ENCODE measurements around the gene ATE1.

ATE1 gene

DNA sequence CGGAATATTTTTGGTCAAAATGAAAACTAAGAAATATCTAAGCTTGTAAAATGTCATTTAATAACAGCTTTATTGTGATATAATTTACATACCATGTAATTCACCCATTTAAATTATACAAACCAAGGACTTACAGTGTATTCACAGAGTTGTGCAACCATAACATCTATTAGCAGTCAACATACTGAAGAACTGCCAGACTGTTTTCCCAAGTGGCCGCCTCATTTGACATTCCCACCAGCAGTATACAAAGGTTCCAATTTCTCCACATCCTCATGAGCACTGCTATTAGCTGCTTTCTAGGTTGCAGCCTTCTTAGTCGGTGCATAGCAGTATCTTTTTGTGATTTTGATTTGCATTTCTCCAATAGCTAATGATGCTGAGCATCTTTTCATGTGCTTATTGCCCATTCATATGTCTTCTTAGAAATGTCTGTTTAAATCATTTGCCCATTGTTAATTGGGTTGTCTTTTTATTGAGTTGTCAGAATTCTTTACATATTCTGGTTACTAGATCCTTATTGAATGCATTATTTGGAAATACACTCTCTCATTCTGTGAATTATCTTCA, 176.6 kb downstream of the ATE1 start:
- in situ Hi-C loops (cut with HindIII; ENCODE audit: low pct_unique_long_range_greater_than_20kb, low sequenced_read_pairs), result no loop called here
- TF ChIP-seq JUND (IDR thresholded peaks at IDR 0.05; ENCODE audit: low read depth), result no peak
- no peak for DNase-seq (ENCODE audit: low read depth in 1 of 2, low spot score in 1 of 2)

DNA sequence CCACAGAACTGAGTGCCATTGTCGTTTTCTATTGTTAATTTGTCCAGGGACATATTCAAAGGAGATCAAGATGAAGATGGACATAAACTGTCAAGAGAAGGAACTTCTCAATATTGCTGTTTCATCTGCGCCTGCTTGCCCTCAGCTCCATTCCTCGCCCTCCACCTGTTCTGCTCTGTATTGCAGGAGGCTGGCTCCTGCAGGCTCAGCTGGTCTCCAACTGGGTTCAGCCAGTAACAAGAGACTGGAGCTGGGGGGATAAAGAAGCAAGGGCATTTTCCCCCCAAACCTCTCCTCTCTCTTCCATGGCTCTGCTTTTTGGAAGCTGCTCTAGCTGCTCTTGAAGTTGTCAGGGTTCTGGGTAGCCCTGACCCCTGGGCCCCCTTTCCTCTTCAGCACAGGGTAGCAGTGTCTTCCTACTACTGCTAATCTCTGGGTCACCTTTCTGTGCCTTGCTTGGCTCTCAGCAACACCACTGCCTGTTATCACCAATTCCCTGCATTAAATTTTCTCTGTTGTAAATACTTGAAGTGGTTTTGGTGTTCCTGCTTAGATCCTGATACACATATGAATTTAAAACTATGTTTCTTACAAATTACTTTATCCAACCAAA, 180.6 kb downstream of the ATE1 start:
- TF ChIP-seq JUND (IDR thresholded peaks at IDR 0.05; ENCODE audit: low read depth), result no peak
- no peak for DNase-seq (ENCODE audit: low read depth in 1 of 2, low spot score in 1 of 2)
- in situ Hi-C loops (cut with HindIII; ENCODE audit: low pct_unique_long_range_greater_than_20kb, low sequenced_read_pairs), result no loop called here

DNA sequence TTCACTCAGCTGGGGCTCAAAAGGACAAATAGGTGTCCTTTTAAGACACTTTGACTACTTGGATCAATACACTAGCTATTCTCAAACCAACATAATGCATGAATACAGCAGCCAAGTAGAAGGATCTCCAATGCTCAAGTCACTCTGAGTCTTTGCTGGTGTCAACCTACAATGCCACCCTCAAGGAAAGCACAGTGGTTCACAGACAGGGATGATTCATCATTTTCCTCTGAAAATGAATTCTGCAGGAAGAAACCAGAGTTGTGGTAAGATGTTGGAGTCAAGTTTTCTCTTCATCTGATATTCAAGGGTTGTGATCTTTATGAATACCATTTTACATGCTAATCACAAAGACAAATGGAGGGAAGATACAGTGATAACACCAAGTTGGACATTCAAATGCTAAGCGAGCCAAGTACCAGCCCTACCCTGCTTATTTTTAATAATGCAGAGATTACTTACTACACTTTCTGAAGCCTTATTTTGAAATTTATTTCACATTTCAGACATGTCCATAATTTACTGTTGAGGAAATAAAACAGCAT, 186.5 kb downstream of the ATE1 start:
- no peak for TF ChIP-seq JUND (IDR thresholded peaks at IDR 0.05; ENCODE audit: low read depth)
- in situ Hi-C loops (cut with HindIII; ENCODE audit: low pct_unique_long_range_greater_than_20kb, low sequenced_read_pairs), result no loop called here
- no peak for DNase-seq (ENCODE audit: low read depth in 1 of 2, low spot score in 1 of 2)

DNA sequence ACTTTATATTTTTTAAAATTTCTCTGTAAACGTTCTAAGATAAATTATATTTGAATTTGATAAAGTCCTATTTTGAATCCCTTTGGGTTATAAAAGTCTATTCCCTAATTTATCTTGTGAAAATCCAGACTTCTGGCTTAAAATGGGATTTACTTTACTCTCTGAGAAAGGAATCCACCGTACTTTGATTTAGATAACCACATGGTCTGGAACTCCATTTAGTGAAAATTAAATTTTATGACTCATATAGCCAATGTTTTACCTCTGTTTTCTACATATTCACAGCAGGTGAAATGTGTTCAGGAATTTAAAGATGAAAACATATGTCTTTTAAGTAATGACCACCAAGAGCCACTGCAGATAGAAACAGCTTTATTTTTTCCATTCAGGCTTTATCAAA, 187.8 kb downstream of the ATE1 start:
- TF ChIP-seq JUND (IDR thresholded peaks at IDR 0.05; ENCODE audit: low read depth), result no peak
- no peak for DNase-seq (ENCODE audit: low read depth in 1 of 2, low spot score in 1 of 2)
- in situ Hi-C loops (cut with HindIII; ENCODE audit: low pct_unique_long_range_greater_than_20kb, low sequenced_read_pairs), result no loop called here

DNA sequence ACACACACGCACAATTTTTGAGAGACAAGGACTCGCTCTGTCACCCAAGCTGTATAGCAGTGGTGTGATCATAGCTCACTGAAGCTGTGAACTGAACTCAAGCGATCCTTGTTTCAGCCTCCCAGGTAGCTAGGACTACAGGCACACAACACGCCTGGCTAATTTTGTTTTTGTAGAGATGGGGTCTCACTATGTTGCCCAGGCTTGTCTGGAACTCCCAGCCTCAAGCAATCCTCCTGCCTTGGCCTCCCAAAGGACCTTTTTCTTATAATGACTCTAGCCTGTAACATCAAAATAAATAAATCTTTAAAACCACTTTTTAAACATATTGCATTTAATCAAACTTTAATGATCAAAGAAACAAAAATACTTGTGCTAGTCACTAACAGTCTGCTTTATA, 188.7 kb downstream of the ATE1 start:
- no peak for TF ChIP-seq JUND (IDR thresholded peaks at IDR 0.05; ENCODE audit: low read depth)
- no peak for DNase-seq (ENCODE audit: low read depth in 1 of 2, low spot score in 1 of 2)
- in situ Hi-C loops (cut with HindIII; ENCODE audit: low pct_unique_long_range_greater_than_20kb, low sequenced_read_pairs), result no loop called here

DNA sequence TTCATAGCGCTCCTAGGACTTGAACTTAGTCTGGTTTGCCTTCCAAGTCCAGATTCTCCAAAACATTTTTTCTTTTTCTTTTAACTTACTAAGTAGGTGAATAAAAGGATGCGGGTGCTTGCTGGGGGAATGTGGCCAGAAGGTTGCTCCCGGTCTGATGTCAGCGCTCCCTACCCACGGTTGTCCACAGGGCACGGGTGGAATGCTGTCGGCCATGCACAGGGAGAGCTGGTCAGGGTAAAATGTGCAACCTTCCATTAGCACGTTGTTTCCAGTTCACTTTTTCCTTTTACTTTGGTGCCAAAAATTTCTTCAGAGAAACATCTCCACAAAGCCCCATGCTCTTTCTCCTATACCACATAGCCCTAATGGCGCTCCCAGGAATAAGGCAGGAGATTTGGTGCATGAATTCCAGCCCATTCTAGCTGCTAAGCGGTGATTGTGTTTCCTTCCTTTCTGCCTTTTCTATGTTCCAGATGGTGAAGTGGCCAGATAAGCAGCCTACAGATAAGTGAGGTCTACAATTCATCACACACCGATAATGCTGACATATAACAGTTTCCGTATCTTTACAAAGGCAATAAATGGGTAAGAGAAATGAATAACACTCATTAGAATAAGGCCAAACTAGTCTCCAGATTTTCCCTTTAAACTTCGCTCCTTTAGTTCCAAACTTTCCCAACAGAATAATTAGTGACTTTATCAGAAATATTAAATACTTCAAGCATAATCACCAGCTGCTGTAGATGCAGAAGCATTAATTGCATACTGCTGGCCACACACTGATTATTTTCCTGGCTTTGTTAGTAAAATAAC, 191.3 kb downstream of the ATE1 start:
- in situ Hi-C loops (cut with HindIII; ENCODE audit: low pct_unique_long_range_greater_than_20kb, low sequenced_read_pairs), result no loop called here
- DNase-seq (ENCODE audit: low read depth in 1 of 2, low spot score in 1 of 2), result no peak
- no peak for TF ChIP-seq JUND (IDR thresholded peaks at IDR 0.05; ENCODE audit: low read depth)

DNA sequence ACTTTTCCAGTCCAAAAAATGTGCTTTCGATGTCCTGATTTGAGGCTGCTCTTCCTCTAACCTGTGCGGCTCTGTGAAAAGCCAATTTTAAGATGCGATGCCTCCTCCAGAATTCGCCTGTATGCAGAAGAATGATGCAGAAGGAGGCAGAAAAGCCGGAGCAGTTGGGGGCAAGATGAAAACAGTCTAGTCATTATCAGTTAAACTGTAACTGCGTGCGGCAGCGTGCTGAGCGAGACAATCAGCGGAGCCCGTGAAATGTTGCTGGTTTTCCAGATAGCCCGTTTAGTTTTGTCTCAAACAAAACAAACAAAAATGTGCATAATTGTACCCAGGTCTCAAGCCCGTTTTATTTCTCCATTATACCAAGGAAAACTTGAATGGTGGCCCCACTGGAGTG, 192.6 kb downstream of the ATE1 start:
- DNase-seq (ENCODE audit: low read depth in 1 of 2, low spot score in 1 of 2), result no peak
- no peak for TF ChIP-seq JUND (IDR thresholded peaks at IDR 0.05; ENCODE audit: low read depth)
- in situ Hi-C loops (cut with HindIII; ENCODE audit: low pct_unique_long_range_greater_than_20kb, low sequenced_read_pairs), result no loop called here

DNA sequence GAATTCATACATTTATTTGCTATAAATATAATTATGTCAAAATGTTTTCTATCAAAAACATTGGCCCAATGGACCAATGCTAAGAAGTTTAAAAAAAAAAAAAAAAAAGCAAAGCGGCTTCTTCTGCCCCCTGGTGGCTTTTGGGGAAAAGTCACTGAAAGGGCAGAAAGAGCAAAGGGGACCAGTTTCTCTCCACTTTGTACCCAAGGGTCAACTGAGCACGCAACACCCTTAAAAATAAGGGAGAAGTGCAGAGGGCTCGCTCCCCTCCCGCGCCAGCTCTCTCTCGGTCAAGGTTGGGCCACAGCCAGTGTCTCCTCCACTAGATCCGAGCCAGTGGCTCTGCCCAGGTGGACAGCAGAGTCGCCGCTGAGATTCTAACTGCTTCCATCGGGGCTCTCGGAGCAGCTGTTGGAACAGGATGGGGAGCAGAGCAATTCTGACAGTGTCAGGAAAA, 193.2 kb downstream of the ATE1 start:
- in situ Hi-C loops (cut with HindIII; ENCODE audit: low pct_unique_long_range_greater_than_20kb, low sequenced_read_pairs), result no loop called here
- DNase-seq (ENCODE audit: low read depth in 1 of 2, low spot score in 1 of 2), result peak in 1 of 2 experiments; percentile 41

DNA sequence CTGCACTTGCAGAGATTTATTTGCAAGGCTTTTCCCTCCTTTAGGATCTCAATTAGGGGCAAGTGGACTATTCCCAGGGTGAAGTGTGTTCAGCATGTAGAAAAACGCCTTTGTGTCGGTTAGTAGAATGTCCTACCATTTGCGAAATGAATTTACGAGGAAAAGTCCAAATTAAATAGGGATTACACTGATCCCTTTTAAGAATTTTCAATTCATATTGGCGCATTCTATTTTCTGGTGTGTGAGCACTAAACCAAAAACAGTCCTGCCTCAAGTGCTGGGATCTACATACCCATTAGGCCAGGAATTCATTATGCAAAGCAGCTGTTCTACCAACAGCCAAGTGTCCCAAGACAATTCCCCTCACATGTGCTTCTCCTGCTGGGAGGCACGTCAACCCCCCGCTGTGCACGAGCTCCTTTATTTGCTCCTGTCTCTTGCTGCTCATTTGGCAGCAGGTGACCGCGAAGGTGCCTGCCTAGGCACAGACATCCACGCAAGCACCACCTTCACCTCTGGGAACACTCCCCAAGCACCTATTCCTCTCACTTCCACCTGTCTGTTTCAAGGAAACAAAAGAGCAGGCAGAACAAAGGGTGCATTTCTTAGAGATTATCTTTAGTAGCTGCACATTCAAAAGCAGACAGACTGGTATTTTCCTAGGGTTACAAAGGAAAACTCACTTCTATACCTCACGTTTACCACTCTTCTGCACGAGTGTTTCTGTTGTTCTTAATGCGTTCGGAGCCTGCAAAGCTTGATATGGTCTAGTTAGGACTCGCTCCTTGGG, 195.0 kb downstream of the ATE1 start:
- DNase-seq (ENCODE audit: low read depth in 1 of 2, low spot score in 1 of 2), result no peak
- TF ChIP-seq JUND (IDR thresholded peaks at IDR 0.05; ENCODE audit: low read depth), result no peak
- in situ Hi-C loops (cut with HindIII; ENCODE audit: low pct_unique_long_range_greater_than_20kb, low sequenced_read_pairs), result no loop called here

More for the DNA sequence above, 193.2 kb downstream of the ATE1 start:
- TF ChIP-seq JUND (IDR thresholded peaks at IDR 0.05; ENCODE audit: low read depth), result no peak

DNA sequence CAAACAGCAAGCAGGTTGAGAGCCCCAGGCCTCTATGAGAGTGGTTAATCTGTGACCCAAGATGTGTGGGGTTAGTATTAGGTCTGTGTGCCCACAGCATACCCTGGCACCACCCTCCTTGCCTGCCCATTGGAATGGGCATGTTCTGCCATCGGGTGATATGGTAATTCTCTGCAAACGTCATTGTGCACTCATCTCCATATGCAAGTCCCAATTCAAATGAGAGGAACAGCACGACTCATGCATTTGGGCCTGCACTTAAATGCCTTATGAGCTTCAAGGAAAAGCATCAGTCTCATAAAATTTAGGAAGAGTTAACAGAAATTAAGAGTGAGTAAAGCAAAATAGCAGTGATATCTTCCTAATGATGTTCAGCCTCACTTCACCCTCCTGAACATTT, 195.7 kb downstream of the ATE1 start:
- no peak for DNase-seq (ENCODE audit: low read depth in 1 of 2, low spot score in 1 of 2)
- in situ Hi-C loops (cut with HindIII; ENCODE audit: low pct_unique_long_range_greater_than_20kb, low sequenced_read_pairs), result no loop called here
- TF ChIP-seq JUND (IDR thresholded peaks at IDR 0.05; ENCODE audit: low read depth), result no peak

DNA sequence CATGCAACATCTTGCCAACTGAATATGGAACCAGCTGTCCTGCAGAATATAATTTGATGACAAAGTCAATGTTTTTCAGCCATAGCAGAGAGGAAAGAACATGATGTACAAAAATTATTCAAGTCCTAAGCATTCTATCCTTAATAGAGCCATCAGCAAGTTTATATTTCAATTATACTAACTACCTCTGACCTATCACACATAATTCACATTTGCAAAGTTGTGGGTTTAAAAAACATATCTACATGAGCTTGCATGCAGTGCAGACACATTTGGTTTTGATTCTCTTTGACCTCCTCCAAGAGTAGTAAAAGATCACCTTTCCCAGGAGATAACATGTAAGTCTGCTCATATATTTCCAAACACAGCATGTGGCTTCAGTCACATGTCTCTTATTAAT, 203.5 kb downstream of the ATE1 start:
- DNase-seq (ENCODE audit: low read depth in 1 of 2, low spot score in 1 of 2), result no peak
- TF ChIP-seq JUND (IDR thresholded peaks at IDR 0.05; ENCODE audit: low read depth), result no peak
- in situ Hi-C loops (cut with HindIII; ENCODE audit: low pct_unique_long_range_greater_than_20kb, low sequenced_read_pairs), result no loop called here

DNA sequence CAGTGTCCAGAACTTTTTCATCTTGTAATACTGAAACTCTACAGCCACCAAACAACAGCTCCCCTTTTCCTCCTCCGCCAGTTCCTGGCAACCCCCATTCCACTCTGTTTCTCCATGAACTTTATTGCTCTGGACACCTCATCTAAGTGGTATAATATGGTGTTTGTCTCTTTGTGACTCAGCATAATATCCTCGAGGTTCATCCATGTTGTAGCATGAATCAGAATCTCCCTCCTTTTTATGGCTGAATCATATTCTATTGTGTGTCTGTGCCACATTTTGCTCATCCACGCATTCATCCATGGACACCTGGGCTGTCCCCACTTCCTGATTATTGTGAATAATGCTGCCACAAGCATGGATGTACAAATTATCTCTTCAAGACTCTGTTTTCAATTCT, 205.2 kb downstream of the ATE1 start:
- DNase-seq (ENCODE audit: low read depth in 1 of 2, low spot score in 1 of 2), result no peak
- TF ChIP-seq JUND (IDR thresholded peaks at IDR 0.05; ENCODE audit: low read depth), result no peak
- in situ Hi-C loops (cut with HindIII; ENCODE audit: low pct_unique_long_range_greater_than_20kb, low sequenced_read_pairs), result no loop called here

All from T47D (cell line).